Measurements from ENCODE around the gene PDXP.

GRCh38 chr22:37630839-37631435, 27.6 kb upstream of the PDXP start:
- no peak for TF ChIP-seq ZFX (CRISPR knock-in tag; IDR thresholded peaks at IDR 0.05; ENCODE audit: low read depth)
- no peak for TF ChIP-seq RFXAP (CRISPR knock-in tag; IDR thresholded peaks at IDR 0.05; ENCODE audit: borderline replicate concordance)
- no peak for TF ChIP-seq MTA1 (CRISPR knock-in tag; IDR thresholded peaks at IDR 0.05; ENCODE audit: borderline replicate concordance)
- no peak for TF ChIP-seq ZNF230 (CRISPR knock-in tag; IDR thresholded peaks at IDR 0.05)
- TF ChIP-seq SPEN (CRISPR knock-in tag; IDR thresholded peaks at IDR 0.05; ENCODE audit: low read depth), result no peak
- TF ChIP-seq ZNF251 (CRISPR knock-in tag; IDR thresholded peaks at IDR 0.05), result no peak
- no peak for TF ChIP-seq FOSL2 (CRISPR knock-in tag; IDR thresholded peaks at IDR 0.05)
- no peak for TF ChIP-seq ATF2 (CRISPR knock-in tag; IDR thresholded peaks at IDR 0.05)
- TF ChIP-seq ZNF281 (CRISPR knock-in tag; IDR thresholded peaks at IDR 0.05; ENCODE audit: borderline replicate concordance), result no peak
- TF ChIP-seq CTCF (CRISPR knock-in tag; IDR thresholded peaks at IDR 0.05), result no peak

Measured in HepG2 (cell line).